GM19455 (cell line): ENCODE measurements around the gene CADM1.

Experiments
- ATAC-seq: cut with Tn5 transposase; IDR thresholded peaks from one replicate; pipeline ENCODE4 v1.9.1; 2021; ENCODE audit not compliant: unreplicated experiment

CADM1 gene

DNA sequence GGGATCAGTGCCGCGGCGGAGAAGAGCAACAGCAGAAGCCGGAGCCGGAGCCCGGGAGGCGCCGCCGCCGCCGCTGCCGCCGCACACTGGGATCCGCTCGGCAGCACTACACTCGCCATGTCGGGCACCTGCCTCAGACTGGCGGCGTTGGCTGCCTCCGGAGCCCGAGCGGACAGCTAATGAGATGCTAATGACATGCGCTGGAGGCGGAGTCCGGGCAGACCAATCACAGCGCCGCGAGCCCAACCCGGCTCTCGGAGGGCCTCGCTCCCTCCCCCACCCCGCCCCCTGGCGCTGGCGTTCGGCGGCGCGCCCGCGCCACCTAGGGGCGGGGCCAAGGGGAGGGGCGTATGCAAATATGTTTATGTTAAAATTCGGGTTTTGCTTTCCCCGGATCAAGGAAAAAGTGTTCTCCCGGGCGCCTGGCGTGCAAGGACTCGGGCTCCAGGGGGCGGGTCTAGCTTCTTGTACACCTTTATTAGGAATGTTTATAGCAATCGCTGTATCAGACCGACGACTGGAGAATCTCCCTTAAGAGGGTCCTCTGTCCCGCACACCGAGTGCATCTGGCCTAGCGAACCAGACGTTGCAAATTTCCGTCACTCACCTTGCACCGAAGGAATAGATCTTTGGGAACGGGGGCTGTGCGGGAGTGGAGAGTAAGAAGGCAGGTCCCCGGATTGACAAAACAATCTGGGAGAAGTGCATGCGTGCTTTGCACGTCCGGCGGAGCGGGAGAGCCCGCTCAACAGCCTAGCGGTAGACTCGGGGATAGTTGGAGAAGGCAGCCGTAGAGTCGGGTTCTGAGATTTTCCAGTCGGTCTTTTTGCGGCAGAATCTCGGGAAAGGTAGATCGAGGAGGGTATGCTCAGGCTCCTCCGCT, at the start of gene CADM1:
CADM1 (minus strand) TSS at position 140 of the 883 bp plus-strand sequence.
- ATAC-seq = peak; percentile 86

DNA sequence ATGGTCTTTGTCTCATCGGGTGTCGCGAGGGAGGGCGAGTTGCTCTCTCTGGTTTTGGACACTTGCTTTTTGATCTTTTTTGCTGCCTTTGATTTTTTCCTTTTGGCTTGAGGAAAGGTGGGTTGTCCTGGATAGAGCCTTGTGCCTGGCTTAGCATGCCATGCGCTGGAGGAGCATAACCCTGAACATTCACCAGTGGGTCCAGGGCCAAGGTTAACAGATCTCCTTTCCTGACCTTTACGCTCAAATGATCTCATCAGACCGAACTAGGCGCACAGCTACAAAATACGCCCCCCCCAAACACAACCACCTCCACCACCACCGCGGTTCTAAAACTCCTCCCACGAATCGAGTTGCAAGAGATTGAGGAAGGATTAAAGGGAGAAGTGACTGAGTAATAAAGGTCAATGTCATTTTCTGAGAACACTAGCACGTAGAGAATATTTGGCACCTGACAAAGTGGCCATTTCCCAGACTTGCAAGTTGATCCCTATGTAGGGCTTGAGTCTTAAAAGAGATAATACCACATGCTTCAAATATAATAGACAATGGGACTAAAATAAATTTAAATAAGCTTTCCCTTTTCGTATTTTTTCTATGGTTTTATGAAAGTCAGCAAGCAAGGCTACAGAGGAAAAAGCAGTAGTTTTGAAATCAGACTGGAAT, 48.7 kb upstream of the CADM1 start:
- ATAC-seq = no peak

DNA sequence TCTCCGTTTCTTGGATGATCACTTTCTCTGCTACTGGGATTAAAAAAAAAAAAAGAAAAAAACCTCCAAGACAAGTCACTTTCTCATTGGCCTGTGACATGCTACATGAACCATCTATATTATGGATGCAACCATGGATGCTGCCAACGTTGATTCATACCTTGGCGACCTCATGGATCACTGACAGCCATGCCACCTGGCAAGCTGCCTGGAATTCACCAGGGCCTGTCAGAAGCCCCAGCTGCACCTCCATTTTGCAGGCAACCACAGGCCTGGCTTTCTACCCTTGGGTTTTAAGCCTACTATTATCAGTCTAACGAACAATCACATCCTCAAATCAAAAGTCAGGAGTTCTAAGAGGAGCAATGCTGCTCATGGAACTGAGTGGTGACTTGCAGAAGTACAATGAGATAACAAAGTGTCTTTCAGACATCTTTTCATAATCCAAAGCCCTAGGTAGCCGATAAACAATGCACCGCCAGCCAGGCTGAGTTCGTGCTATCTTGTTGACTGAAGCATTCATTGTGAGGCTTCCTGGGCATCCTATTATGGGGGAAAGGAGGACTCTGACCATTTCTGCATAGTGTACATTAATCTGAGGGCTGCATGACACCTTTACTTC, 48.0 kb upstream of the CADM1 start:
- no peak for ATAC-seq

DNA sequence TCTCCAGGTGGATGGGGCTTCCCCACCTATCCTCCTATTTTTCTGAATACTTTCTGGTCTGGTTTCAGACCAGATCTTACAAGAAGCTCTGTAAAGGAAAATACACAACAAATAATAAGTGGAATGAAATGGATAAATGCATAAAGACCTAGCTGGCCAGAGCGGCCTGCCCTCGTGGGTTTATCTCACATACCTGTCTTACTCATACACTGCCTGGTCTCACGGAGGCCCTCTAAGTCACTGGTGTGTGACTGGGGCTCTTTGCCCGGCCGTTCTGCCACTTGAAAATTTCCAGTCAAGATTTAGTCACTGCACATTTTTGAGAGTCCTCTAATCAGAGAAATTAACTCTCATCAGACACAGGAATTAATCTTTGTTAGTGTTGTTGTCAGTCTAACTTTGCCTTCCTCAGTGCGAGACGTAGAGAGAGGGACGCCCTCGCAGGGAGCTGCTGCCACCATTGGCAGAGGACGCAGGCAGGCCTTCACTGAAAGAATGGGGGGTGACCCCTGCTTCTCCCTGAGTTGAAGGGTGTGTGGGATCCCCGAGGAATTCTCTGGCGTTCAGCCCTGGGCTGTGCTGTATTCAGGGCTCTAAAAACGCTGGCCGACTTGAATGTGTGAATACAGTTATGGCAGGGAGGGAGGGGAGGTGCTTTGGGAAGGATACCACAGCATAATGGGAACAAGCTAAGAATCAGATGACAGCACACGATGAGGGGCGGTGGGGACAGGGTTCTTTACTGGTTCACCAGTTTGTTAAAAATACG, 46.3 kb upstream of the CADM1 start:
- ATAC-seq = no peak

DNA sequence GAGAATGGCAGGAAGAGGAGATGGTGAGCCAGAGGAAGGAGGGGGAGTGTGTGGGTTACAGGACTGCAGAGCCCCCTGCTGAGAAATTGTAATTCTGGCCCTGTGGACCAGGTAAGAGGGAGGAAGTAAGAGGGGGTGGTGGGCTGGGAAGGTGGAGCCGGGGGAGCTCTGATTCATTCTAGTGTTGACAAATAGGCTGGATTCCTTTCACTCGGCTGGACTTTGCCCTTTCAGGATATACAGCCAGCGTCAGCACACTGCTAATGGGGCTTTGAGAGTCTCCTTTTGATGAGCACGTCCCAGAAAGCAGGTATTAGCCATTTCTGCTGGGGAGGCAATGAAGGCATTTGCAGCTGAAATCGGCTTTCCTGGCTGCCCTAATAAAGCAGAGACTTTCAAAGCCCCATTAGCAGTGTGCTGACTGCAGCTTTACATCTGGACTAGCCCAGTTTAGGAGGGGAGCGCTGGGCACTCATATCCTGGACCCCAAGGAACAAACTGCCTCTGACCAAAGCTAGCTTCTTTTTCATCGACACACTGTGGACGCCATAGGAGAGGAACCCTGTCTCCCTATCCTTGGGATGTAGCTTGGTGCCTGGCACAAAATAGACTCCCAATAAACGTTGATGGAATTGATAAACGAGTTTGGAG, 44.8 kb upstream of the CADM1 start:
- no peak for ATAC-seq

DNA sequence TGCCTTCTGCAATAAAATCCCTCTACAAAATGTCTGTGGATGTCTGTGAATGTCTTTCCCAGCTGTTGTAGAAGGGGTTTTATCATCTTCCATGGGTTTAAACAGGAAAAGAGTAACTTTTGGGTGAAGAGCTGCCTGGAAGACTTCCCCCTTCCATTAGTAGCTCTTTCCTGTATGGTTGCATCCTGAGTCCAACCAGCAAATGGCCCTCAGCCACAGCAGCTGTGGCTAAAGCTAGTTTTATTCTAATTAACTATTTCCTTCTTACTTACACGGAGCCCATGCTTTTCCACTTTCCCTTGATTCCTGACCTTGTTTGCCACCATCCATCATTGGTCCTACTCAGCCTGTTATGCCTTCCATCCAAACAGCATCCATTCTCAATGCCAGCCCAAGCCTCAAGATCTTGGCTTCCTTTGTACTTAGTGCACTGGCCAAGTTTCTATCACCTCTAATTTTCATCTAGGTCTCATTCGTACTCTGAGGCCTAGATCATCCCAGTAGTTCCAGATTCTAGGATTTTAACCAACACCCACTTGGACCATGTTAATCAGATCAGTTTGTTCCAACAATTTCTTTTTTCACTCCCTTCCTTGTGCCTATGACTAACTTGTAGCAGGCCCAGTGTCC, 41.5 kb upstream of the CADM1 start:
- ATAC-seq = no peak

DNA sequence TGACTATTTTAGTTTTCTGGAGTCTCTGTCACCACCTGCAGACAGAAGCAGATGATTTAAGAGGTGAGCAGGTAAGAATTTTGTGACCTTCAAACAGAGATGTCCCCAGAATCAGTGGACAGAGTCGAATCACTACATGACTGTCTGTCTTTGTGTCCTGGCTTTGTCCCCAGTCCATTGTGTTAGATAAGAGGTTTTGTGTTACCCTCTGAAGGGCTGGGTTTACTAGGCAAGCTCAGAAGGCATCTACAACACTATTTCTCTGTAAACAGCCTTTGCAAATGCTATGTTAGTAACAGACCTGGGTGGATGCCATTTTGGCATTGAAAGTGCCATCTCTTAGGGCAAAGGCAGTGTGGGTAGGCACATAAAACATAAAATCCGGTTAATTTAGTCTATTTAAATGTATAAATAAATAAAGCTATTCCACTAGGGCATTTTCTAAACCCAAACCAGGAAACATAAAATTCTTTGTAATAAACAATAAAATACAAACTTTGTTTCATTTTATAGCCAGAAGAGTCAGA, 40.3 kb upstream of the CADM1 start:
- no peak for ATAC-seq

DNA sequence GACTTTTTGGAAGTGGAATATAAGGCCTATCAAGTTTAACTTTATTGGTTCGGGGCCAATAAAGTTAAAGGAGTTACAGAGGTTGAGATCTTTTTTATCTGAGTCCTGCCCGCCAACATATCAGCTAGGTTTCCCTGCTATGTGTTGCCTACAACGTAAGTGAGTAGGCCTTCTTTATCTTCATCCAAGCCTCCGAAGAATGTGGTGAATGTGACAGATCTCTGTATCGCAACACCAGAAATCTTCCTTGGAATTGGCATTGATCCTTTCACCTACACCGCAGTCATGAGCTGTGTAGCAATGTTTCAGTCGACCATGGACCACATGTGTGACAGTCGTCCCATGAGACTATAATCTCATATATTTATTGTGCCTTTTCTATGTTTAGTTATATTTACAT, 37.3 kb upstream of the CADM1 start:
- ATAC-seq = no peak

DNA sequence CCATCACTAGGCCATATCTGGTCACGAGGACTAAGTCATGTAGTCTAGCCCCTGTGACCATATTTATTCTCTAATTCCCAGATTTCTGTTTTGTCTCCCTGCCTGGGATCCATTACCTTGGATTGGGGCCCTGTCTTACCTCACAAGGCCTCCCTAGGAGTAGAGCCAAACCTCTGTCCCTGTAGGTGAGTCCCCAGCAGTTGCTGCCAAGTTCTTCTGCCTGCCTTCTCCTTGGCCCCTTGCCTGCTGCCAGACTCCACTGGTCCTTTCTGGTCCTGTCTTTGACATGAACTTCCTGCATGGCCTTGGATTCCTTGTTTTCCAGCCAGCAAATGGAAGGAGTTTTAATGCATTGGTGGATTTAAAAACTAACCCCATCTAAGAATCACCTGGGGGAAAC, 35.6 kb upstream of the CADM1 start:
- ATAC-seq = no peak

DNA sequence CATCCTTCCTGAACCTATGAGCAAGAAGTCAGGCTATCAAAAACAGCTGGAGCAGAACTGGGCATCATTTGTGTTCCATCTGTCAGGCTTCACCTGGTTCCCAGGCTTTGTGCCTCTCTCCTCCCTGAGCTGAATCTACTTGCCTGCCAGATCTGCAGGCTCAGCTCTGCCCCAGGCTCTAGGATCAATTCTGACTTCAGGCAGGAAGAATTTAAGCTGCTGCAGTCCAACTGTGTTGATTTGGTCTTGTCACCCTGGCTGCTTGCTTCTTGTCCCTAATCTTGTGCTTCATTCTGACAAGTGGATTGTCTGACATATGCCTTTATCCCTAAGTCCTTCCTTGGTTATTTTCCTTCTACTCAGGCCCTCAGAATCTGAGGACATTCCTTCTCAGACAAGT, 31.6 kb upstream of the CADM1 start:
- no peak for ATAC-seq

DNA sequence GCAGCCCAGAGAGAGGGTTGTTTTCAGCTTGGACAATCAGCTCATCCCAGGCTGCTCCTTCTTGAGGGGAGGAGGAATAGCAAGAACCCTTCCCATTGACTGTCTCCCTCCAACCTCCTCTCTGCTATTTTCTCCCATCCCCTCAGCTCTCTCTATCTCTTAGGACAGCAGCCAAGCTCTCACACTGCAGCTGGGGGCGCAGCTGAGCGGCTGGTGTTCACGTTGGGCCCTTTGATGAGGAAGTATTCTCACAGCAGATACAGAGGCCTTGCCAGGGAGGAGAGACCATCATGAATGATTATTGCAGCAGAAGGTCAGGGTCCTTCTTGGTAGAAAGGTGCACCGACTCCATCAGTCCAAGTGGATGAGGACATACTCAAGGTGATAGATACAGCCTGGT, 26.5 kb upstream of the CADM1 start:
- ATAC-seq = no peak

DNA sequence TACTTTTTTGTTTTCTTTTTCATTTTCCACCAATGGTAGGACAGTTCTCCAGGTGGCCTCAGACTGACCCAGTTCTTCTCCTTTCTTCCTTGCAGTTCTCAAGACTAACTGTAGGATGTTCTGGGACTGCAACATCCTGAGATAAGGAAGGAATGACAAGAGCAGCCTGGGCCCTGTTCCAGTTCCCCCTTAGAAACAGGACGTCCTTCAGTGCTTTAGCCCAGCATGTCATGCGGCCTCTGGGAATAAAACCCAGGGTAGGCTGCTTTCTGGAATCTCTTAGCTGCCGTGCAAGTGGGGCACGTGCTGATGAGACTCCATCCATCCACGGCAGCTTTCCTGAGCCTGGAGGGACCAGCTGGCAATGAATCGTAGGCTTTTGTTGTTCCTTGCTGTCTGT, 24.0 kb upstream of the CADM1 start:
- no peak for ATAC-seq

DNA sequence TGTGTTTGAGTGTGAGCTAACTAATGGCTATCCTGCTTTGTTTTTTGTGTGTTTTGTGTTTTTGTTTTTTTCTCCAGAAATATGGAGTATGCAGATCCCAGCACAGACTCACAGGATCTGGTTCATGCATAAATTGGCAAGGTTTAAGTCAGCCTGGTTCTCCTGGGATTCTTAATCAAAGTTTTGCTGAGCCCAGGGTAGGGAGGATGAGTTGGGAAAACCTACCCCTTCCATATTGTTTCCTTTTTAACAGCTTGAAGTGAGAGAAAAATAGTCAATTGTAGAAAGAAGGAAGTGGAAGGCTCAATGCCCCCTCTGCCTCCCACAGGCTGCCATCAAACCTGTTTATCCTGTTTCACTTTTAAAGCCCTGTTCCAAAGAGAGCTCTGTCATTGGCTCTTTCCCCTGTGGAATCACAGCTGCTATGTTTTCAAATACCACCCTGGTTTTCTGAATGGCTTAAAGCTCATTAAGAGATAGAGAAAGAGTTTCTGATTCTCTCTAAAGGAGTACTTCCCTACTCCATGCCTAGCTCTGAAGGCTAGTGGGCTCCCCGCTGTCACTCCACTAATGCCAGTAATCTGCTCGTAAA, 23.4 kb upstream of the CADM1 start:
- ATAC-seq = no peak

DNA sequence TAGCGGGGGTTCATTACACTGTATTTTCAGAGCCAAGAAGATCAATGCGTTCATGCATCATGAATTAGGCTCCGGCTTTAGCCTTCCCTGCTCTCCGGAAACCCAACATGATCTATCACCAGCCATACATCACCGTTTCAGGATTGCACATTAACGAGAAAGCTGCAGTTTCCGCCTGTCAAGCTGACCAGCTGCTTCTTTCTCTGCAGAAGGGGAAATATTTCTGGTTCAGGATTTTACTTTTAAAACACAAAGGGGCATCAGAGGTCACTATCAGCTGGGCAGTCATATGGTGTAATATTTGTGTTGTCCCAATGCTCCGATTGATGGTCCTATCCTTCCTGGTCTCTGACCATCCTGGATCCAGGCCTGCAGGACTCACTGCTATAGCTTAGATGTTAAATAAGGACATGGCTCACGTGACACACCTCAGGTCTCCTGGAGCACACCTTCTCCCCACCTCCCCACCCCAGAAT, 21.4 kb upstream of the CADM1 start:
- no peak for ATAC-seq

DNA sequence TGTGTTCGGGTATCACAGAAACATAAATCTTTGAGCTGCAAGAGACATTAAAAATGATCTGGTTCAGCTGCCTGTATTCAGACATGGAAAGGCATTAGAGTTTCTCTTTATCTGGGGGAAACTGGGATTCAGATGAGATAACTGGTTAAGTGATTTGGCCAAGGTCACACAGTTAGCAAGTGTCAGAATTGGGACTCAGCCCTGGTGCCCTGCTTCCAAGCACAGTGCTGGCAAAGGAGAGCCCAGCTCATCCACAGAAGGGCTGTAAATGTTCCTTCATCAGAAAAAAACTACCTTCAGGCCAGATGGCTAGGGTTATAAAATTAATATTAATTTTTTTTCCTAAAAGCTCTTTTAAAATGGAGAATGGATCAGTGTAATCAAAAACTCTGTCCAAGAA, 20.4 kb upstream of the CADM1 start:
- no peak for ATAC-seq

DNA sequence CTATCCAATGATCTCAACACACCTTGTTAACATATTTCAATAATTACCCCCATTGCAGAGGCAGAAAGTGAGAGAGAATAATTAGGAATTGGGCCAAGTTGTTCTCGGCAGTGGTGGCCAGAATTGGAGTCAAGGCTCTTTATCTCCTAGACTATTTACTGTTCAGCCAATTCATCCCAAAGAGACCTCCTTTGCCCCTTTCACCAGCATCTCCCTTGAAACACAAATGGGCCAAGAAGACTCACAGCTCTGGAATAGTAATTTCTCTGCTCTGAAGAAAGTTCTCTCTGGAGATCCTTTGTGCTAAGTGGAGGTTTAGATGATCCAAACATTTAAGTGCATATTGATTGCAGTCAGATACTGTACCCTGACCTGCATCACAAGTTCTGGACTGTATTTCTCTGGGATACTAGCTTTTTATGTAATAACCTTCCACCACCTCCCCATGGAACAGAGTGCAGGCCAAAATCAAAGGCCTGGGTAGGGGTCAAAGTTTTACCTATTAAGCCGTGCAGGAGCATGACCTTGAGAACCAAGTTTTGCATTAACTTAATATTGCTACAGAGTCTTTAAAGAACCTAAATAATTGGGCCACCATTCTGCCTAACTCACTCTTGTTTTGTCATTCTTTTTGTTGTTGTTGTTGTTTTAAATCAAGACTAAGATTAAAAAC, 19.6 kb upstream of the CADM1 start:
- ATAC-seq = no peak

DNA sequence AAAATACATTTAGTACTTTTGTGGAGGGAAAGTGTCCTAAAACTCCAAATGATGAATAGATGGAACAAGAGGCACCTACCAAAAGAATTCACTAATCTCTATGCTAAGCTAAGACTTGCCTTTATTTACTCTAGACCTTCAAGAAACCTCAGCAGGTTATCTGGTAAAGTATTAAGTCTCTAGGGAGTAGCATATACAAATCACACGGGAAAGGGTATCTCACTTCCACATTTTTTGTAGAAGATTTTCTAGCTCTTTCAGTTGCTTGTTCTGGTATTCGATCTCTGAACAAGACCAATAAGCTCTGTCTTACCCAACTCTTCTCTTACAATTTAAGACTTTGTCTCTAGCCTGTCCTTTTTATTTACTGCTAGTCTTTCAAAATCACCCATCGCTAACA, 18.1 kb upstream of the CADM1 start:
- ATAC-seq = no peak

DNA sequence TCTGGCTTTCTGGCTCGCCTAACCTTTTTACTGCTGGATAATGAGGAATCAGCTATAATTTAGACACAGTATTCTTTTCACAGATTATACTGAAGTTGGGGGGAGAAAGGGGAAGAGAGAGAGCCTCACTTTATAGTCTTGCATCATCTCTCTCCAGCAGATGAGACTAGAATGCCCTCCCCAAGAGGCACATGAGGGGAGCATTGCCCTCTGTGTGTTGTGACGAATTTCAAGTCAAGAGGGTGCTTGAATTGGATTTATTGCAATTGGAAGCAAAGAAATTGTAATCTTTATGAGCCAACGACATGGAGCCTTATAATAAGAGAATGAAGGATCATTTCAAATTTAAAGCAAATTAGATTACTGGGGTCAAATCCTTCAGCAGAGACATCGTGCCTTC, 17.6 kb upstream of the CADM1 start:
- ATAC-seq = no peak

DNA sequence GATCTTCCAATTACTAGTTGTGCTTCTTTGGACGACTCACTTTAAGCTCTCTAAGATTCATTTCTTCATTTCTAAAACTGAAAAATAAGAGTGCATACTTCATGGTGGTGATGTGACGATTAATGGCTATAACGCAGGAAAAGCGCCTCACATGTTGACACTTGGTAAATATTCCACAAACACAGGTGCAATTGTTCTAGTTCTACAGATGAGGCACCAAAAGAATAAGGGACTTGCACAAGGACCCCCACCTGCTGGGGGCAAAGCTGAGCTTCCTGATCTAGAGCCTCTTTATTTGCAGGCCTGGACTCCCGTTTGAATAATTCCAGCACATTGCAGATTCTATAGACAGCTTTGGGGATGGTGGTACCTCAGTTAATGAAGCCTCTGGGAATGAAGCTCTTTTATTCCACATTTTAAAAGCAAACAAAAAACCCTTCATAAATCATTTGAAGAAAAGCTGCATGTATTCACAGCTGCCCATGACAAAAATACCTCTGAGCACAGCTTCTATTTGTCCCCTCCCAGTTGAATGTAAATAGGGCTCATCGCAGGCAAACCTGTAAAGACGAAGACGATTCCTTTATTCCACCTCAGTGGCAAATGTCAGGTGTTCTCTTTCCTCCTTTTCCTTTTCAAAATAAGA, 14.9 kb upstream of the CADM1 start:
- ATAC-seq = no peak
